GM23248 (cell line): Measurements from ENCODE around the gene CDS2.

Source experiments
- EZH2 ChIP-seq: fragments of 200-600 bp; sonication (generic); IDR thresholded peaks from 2 replicates; pipeline ENCODE4 v1.6.1; 2018; ENCODE audit warnings: antibody characterized with exemption, mild to moderate bottlenecking; ENCODE audit not compliant: insufficient read depth, poor library complexity, severe bottlenecking
- EZH2phosphoT487 ChIP-seq: fragments of 200-600 bp; sonication (generic); IDR thresholded peaks from 2 replicates; pipeline ENCODE4 v1.6.1; 2018; ENCODE audit warnings: antibody characterized with exemption, moderate library complexity, mild to moderate bottlenecking, low read depth; ENCODE audit not compliant: insufficient read depth

DNA sequence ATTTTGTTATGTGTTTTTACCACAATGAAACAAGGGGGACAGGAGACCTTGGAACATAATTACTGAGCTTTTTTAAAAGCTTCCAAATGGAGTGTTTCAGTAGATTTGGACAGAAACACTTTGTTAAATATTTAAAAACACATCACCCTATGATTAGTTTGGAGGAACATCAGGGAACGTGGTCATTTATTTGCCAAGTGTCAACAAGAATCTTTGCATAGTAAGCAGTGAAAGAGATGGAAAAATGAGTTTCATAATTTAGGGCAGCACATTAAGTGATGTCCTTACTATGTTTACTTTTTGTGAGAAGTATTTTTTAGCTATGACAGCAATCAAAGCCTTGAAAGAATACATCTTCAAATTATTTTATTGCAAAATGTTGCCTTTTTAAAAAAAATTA, 107.3 kb downstream of the CDS2 start:
- TF ChIP-seq EZH2, result no peak
- TF ChIP-seq EZH2phosphoT487, result no peak
